ENCODE measurements around the gene TRIM6. TPM values are rescaled to one million over a fixed set of nuclear protein-coding genes. Genes with fewer than 3 reads are reported as not detected.

Gene TRIM6
- total RNA-seq, 1 experiment from 2014 or later = 17.9 TPM

GRCh38 chr11:5631417-5631816 is 35.0 kb downstream of the TRIM6 start:
- no peaks in the 10 kb centered on the region; a peak in 1 of 5 replicates for H3K9me3 Mint-ChIP-seq
- H4K20me1 ChIP-seq (ENCODE audit: control insufficient read depth, insufficient read depth, insufficient read length) = no peaks in the 10 kb centered on the region
- H4K91ac ChIP-seq (ENCODE audit: insufficient read length, low read depth, low read length) = no peak overlapping the region
- H3T11ph ChIP-seq (ENCODE audit: low read length) = no peak overlapping the region
- DNase-seq = no peak
- H2AFZ ChIP-seq (ENCODE audit: low read length) = no peak overlapping the region
- H3K27me3 Mint-ChIP-seq (ENCODE audit: low read depth) = 0 out of 2 replicates have a peak, but pooled peaks cover 2% of the 10 kb centered on the region
- H2AK5ac ChIP-seq (ENCODE audit: insufficient read length, low read length) = no peak overlapping the region
- no peak overlapping the region for H2BK20ac ChIP-seq (ENCODE audit: low read depth, low read length, poor library complexity, severe bottlenecking)
- no peak overlapping the region for H2BK15ac ChIP-seq (ENCODE audit: low read depth, low read length)
- no peak overlapping the region for H3K9ac ChIP-seq (ENCODE audit: extremely low read depth, insufficient read length, low read length)
- TF ChIP-seq CTCF (conservative IDR thresholded peaks at IDR 0.05) = no peak
- no peaks in the 10 kb centered on the region for H3K79me1 ChIP-seq (ENCODE audit: insufficient read depth, low read depth, low read length, poor library complexity, severe bottlenecking)
- no peak overlapping the region for H3K4ac ChIP-seq (ENCODE audit: low read depth, low read length)
- no peaks in the 10 kb centered on the region for H3K23me2 ChIP-seq (ENCODE audit: insufficient read length, low read depth, low read length, poor library complexity, severe bottlenecking)
- H3K4me1 ChIP-seq (ENCODE audit: insufficient read depth, low read length) = no peaks in the 10 kb centered on the region
- no peak overlapping the region for H3K27ac ChIP-seq (ENCODE audit: insufficient read length, low read depth, low read length)
- H2BK12ac ChIP-seq (ENCODE audit: insufficient read length, low read depth, low read length) = no peak overlapping the region
- no peak overlapping the region for H4K8ac ChIP-seq (replicated peaks; ENCODE audit: insufficient read length, low read depth, low read length)
- H3K27me3 ChIP-seq (ENCODE audit: insufficient read depth, low read length) = no peaks in the 10 kb centered on the region; the same call in 1 of the 2 replicates
- no peak overlapping the region for H3K18ac ChIP-seq (ENCODE audit: insufficient read length, low read depth, low read length)
- H3K36me3 Mint-ChIP-seq (ENCODE audit: insufficient read depth in 1 of 3, low read depth in 3 of 3) = peaks cover 0 to 5% (median 2%) of the 10 kb centered on the region in 3 experiments; a peak in 1 of 7 replicates
- no peak overlapping the region for H3K4me3 Mint-ChIP-seq
- H3K23ac ChIP-seq (ENCODE audit: insufficient read length, low read depth, low read length) = no peak overlapping the region
- no peak overlapping the region for H3K56ac ChIP-seq (ENCODE audit: insufficient read length, low read depth, low read length)
- H3K4me1 Mint-ChIP-seq = no peaks in the 10 kb centered on the region
- no peak overlapping the region for H2BK120ac ChIP-seq (ENCODE audit: low read depth, low read length, poor library complexity, severe bottlenecking)
- no CpG with 5 or more reads among the region's 2 CpGs for WGBS (ENCODE audit: extremely low coverage, insufficient read length, low lambda C conversion rate)
- H3K9me3 ChIP-seq (ENCODE audit: control insufficient read depth, low read depth, low read length) = no peaks in the 10 kb centered on the region
- H3K79me2 ChIP-seq (ENCODE audit: insufficient read depth, low read length) = no peaks in the 10 kb centered on the region
- no peak overlapping the region for H3K27ac Mint-ChIP-seq
- H3K4me2 ChIP-seq (ENCODE audit: insufficient read depth, insufficient read length, low read length) = no peak overlapping the region
- H4K5ac ChIP-seq (ENCODE audit: insufficient read length, low read depth, low read length) = no peak overlapping the region
- no peak overlapping the region for H2BK5ac ChIP-seq (ENCODE audit: insufficient read length, low read length)
- no peak overlapping the region for H3K14ac ChIP-seq (ENCODE audit: insufficient read depth, low read length)

Data from H9 (cell line).